ENCODE measurements around the gene DCAF5.
"Not testable (repeated sequence)": the region's sequence is repeated elsewhere in the genome, so short reads cannot be mapped to it uniquely, and the experiment has no call there.

Gene DCAF5

DNA sequence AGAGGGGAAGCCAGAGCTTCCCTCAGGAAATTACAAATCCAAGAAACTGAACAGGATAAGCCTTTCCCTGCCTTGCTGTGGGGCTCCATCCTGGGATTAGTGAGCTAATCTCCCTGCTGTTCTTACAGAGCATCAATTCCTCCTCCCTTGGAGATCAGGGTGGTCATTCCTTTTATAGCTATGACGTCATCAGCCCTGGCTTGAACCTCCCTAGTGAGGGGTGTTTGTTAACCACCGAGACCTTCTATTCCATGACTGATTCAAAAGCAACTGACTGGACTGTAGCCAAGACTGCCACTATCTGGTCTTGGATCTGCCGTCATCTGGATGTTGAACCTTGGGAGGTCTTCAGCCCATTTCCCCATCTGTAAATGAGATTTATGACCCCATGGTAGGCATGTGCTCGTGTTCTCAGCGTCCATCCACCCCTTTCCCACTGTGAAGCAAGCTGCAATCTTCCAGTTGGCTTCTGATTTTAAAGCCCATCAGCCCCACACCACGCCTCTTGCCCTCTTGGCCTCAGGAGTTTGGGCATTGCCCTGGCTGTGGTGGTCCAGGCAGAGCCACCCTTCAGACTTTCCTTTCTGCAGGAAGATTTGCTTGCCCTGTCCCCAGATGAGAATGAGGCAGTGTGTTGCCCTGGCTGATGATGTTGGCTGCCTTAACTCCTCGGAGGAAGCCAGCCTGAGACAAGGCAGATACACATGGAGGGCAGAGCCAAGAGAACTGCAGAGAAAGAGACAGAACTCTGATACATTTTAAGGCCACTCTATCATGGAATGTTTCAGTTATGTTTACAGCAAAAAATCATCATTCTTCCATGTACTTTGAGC, 114.2 kb downstream of the DCAF5 start:
- DNase-seq: peak; percentile 37

DNA sequence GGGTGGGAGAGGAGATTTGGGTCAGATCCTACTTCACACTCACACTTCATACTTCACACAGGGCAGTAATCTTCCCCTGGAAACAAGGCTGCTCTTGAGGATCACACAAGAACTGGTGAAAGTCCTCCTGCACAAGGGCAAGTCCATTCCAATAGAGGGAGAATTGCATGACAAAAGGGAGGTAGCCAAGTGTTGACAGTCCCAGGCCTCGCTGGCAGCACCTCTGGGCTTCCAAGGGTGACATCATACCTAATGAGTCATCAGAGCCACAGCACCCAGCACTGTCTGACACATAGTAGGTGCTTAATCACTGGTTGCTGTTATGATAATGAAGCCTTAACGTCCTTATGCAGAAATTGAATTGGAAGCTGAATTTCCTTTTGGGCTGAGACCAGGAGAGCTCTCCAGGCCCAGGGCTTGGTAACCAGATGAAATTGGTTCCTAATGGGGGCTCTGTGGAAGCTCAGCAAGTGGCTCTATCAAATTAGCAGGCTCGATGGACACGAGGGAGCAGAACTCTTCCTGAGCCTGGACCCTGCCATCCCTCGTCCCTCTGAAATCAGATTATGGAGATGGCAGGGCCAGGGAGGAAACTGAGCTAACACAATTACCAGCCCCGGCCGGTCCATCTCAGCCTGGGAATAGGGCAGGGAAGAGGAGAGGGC, 115.0 kb downstream of the DCAF5 start:
- DNase-seq: no peak

DNA sequence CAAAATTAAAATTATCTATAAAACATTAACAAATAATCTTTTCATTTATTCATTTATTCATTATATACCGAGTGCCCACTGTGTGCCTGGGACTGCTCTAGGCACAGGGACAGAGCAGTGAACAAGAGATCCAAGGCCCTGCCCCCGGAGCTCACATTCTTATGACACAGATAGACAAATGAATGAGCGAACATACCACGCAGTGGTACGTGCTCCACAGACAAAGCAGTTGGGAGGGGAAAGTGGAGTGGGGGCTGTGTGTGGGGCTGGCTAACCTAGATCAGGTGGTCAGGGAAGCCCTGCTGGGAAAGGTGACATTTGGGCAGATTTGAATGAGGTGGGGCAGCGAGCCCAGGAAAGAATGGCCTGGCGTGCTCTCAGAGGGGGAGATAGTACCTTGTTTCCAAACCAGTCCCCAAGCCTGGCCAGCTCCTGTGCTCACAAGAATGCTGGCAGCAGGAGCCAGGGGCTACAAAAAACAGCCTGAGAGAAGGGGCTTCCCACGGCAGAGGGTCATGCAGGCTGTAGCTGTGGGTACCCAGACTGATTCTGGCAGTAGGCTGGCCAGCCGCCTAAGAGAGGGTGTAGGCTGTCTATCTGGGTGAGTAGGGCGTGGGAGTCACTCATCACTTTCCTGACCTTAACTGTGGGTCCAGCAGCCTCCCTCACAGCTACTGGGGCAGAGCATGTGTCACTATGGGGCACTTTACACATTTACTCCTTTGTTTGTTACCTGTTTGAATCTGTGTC, 116.0 kb downstream of the DCAF5 start:
- DNase-seq: no peak

DNA sequence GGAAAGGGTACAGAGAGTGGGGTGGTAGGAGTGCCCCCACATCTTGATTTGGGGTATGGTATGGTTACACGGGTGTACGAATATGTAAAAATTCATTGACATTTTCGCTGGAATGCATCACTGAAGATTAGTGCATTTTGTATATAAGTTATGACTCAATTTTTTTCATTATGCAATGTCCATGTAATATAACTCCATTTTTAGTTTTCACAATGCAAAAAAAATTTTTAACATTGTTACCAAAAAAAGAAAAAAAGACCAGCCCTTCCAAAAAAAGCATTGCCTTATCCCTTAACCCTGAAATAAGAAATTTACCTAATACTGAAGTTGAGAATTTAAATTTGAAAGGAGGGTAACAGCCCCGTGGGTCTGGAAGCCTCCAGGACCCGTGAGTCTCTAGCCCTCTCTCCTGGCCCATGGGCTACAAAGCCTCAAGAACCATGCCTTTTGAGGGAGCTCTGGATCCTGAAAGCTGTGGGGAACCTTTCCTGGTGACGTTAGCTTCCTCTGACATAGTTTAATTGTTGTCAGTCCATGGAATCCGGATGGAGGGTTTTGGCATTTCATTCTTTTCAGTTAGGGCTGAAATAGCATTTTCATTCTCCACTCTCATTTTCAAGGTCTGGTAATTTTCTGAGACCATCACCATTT, 118.2 kb downstream of the DCAF5 start:
- no peak for DNase-seq

DNA sequence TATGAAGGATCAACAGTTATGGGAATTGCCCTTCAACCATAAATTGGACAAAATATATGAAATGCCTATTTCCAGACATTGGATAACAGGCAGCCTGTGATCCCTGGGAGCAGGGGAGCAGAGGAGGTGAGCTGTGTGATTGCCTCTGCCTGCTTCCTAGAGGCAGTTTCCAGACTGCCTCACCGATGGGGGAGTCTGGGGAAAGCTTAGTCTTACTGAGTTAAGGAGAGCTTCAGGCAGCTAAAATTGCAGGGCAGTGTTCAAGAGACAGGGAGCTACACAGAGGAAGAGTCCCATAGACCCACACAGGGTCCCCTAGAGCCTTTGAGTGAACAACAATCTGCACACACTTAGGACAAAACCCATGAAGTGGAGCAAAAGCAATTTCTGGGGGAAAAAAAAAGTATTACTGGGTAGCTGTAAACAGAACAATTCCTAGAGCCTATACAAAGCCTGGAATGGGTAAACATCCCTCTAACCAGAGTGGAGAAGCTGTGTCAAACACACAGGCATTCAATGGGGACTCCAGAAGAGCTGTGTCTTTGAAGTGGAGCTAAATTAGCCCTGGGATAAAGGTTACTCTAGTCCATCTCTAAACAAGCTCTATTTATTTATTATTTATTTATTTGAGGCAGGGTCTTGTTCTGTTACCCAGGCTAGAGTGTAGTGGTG, 125.5 kb downstream of the DCAF5 start:
- no peak for DNase-seq

GRCh38 chr14:69023035-69023434, 129.9 kb downstream of the DCAF5 start:
- no peak for DNase-seq

- not testable (repeated sequence) for DNase-seq
Measured at GRCh38 chr14:69022093-69022492, 130.8 kb downstream of the DCAF5 start.

- DNase-seq: no peak
Measured at GRCh38 chr14:69017706-69018105, 135.2 kb downstream of the DCAF5 start.

GRCh38 chr14:69014829-69015259, 138.1 kb downstream of the DCAF5 start:
- DNase-seq: no peak

- DNase-seq: no peak
Measured at GRCh38 chr14:69013943-69014782, 138.8 kb downstream of the DCAF5 start.

DNA sequence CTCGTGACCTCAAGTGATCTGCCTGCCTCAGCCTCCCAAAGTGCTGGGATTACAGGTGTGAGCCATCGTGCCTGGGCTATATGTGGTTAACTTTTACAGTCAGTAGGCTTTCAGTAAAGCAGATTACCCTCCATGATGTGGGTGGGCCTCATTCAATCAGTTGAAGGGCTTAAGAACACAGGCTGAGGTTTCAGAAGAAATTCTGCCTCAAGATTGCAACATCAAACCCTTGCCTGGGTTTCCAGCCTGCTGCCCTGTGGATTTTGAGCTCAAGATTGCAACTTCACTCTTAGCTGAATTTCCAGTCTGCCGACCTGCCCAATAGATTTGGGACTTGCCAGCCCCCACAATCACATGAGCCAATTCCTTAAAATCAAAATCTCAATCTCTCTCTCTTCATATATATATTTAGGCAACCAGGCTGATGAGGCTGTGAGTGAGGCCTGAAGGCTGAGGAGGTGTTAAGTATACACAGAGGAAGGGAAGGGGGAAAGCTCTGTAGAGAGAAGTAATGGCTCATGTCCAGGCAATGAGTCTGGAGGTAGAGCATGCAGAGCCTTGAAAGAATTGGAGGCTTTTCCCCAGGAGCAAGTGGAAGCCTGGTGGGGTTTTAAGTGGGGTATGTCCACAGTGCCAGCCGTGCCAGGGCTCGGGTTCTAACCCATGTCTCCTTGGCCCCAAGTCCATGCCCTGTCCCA, 140.5 kb downstream of the DCAF5 start:
- no peak for DNase-seq

DNA sequence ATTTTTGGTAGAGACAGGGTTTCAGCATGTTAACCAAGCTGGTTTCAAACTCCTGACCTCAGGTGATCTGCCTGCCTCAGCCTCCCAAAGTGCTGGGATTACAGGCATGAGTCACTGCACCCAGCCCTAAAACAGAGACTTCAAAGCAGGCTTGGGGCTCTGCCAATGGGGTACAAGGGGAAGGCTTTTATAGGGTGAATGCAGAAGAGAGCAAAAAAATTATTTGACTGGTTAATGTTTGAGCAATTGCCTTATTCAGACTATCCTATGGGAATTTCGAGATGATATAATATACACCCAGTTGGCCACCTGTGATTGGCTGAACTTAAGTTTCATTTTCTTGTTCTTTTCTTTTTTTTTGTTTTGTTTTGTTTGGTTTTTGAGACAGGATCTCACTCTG, 142.3 kb downstream of the DCAF5 start:
- DNase-seq: no peak

DNA sequence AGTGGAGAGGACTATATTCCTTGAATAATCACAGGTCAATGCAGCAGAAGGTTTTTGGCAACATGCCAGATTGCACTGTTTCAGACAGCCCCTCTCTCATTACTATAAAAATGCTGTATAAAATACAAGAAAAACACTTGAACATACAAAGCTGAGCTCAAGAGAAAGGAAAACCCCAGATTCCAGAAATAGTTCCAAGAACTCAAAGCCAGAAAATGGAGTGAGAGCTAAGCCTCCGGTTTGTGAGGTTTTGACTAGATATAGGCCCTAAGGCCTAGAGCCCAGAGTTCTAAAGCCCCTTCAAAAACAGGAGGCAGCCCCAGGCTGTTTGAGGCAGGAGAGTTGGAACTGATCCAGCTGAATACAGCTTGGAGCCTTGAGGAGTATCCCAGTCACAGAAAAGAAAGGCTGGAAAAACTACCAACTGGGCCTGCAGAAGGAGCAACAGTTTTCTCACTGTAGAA, 144.5 kb downstream of the DCAF5 start:
- peak; percentile 78 for DNase-seq

DNA sequence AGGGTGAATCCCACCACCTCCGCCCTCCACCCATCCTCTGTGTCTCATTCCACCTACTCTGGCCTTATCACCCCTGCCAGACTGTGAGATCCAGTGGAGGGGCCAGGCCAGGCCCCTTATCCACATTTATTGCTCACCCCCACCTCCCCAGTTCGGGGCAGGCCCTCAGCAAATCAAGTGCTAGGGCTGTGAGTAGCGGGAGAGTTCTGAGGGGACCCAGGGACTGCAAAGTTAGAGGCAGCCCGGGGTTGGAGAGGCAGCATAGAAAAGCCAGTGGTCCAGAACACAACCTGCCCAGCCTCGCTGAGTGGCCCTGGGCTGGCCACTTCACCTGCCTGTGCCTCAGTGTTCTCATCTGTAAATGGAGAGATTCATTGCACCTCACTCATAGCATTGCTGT, 146.6 kb downstream of the DCAF5 start:
- no peak for DNase-seq

DNA sequence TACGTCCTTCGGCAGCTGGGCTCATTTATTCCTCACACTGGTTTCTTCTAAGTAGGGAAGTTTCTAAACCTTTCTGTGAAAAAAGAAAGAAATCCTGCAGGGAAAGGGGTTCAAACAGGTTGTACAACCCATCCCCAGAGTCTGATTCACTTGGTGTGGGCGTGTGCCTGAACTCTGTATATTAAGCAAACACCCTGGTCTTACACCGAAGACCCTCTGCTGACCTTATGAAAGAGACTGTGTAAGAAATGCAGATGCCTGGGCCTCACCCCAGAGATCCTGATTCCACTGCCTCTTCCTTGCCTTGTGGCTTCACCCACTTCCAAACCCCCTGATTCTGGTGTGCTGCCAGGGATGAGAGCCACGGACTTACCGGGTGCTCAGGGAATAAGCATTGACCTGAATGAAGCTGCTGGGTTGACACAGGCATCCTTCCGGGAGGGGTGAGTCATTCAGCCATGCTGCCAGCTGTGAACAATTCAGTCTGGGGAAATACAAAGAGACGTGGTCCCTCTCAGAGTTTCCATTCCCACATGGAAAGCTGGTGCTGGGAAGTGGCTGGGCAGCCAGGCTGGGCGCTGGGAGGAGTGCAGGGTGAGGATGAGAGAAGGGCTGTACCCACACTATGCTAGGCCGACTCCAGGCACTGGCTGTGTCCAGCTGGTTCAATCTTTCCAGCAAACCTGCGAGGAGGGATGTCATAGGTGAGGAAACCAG, 147.3 kb downstream of the DCAF5 start:
- peak; percentile 32 for DNase-seq

DNA sequence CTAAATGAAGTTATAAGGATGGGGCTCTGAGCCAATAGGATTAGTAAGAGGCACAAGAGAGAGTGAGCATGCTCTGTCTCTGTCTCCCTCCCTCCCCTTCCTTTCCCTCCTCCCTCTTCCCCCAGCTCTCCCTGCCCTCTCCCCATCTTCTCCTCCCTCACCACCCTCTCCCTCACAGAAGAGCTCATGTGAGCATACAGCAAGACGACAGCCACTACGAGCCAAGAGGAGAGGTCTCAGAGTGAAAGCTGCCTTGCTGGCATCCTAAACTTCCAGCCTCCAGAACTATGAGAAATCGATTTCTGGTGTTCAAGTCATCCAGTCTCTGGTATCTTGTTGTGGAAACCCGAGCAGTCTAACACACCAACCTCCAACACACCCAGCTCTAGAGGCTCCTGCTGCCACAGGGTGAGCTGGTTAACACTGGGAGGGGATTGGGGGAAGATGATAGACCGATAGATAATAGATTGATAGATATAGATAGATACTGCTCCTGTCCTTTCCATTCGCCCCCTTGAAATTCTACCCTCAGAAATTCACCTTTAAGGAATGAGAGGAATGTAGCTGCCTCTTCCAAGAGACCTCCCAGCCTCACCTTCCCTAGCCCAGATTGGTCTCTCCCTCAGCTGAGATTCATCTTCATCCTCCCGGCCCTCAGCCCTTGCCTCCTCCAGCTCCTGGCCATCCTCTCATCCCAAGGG, 148.0 kb downstream of the DCAF5 start:
- peak; percentile 58 for DNase-seq

DNA sequence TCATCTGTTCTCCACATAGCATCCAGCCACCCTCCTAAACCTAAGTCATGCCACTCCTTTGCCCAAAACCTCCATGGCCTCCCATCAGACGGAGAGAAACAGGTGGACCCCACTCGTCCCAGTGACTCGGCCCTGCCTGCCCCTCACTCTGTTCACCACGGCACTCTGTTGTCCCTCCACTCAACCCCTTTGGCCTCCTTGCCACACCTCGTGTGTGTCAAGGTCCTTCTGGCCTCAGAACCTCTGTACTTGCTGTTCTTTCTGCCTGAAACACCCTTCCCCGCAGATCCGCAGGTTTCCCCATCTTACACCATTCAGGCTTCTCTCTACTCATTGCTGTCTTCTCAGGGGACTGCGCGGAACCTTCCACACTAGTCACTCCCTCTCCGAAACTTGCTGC, 149.3 kb downstream of the DCAF5 start:
- no peak for DNase-seq

GRCh38 chr14:69002069-69002468, 150.8 kb downstream of the DCAF5 start:
- no peak for DNase-seq

- DNase-seq: no peak
Measured at GRCh38 chr14:69001375-69001774, 151.5 kb downstream of the DCAF5 start.
